ENCODE measurements around the gene KDELR3. TPM values are rescaled to one million over a fixed set of nuclear protein-coding genes. Genes with fewer than 3 reads are reported as not detected.

KDELR3 gene
- total and polyA plus RNA-seq, 2 of the 8 experiments (the other 6 are each of a cell fraction or from before 2014, with no cell fraction given) = 7.9 to 13.0 TPM

- TF ChIP-seq HDAC2 (IDR thresholded peaks at IDR 0.05; ENCODE audit: borderline replicate concordance in 1 of 2, low read depth in 2 of 2, low read length in 2 of 2) = no peak
- TF ChIP-seq JUN (IDR thresholded peaks at IDR 0.05; ENCODE audit: low read depth, low read length) = no peak
- 0 out of 2 replicates have a peak, but pooled peaks have one; percentile 32 for TF ChIP-seq TAF1 (IDR thresholded peaks at IDR 0.05; ENCODE audit: low read depth, low read length)
- TF ChIP-seq E2F6 (IDR thresholded peaks at IDR 0.05) = 0 out of 2 replicates have a peak, but pooled peaks have one; percentile 18
- TF ChIP-seq USF2 (IDR thresholded peaks at IDR 0.05; ENCODE audit: low read length) = peak; percentile 48; the same call in 1 of the 2 replicates
- TF ChIP-seq POU5F1 (IDR thresholded peaks at IDR 0.05; ENCODE audit: low read depth, low read length) = no peak
- TF ChIP-seq BACH1 (IDR thresholded peaks at IDR 0.05; ENCODE audit: low read length) = peak; percentile 30; the same call in 1 of the 2 replicates
- TF ChIP-seq SRF (IDR thresholded peaks at IDR 0.05; ENCODE audit: low read depth, low read length) = no peak
- no peak for TF ChIP-seq FOSL1 (IDR thresholded peaks at IDR 0.05; ENCODE audit: insufficient read depth, low read depth, low read length)
- TF ChIP-seq SAP30 (IDR thresholded peaks at IDR 0.05; ENCODE audit: insufficient read depth, insufficient replicate concordance, low read length) = no peak
- peak; percentile 33 for TF ChIP-seq CTBP2 (IDR thresholded peaks at IDR 0.05; ENCODE audit: borderline replicate concordance, insufficient read depth, insufficient read length, low read length)
- no peak for TF ChIP-seq SP2 (IDR thresholded peaks at IDR 0.05; ENCODE audit: low read length)
- no peak for TF ChIP-seq ZNF274 (IDR thresholded peaks at IDR 0.05; ENCODE audit: borderline replicate concordance, extremely low read depth, low read length)
- no peak for TF ChIP-seq CBX5 (IDR thresholded peaks at IDR 0.05; ENCODE audit: low read depth, low read length)
- no peak for TF ChIP-seq GTF2F1 (IDR thresholded peaks at IDR 0.05; ENCODE audit: borderline replicate concordance, low read depth, low read length)
- no peak for TF ChIP-seq POLR2AphosphoS5 (IDR thresholded peaks at IDR 0.05; ENCODE audit: low read depth, low read length)
- no peak for TF ChIP-seq SUZ12 (IDR thresholded peaks at IDR 0.05; ENCODE audit: low read length)
- no peak for TF ChIP-seq MAFK (IDR thresholded peaks at IDR 0.05; ENCODE audit: low read depth, low read length)
These were observed 12.2 kb upstream of the KDELR3 start (continued) for GRCh38 chr22:38455530-38456271.
